Glutamatergic neuron (in vitro differentiated cells): ENCODE results near the gene FOXP2. TPM values are rescaled to one million over a fixed set of nuclear protein-coding genes. Genes with fewer than 3 reads are reported as not detected.

Experiments used
- DNase-seq: peaks from one replicate; pipeline ENCODE4 v3.0.0; 2022
- H3K27ac Mint-ChIP-seq: one replicate; pipeline ENCODE4 v1.8.0; 2020; ENCODE audit warnings: mild to moderate bottlenecking, mixed read lengths, inconsistent platforms; ENCODE audit not compliant: unreplicated experiment
- H3K27me3 Mint-ChIP-seq: one replicate; pipeline ENCODE4 v1.8.0; 2020; ENCODE audit warnings: mild to moderate bottlenecking, moderate library complexity, mixed read lengths, inconsistent platforms; ENCODE audit not compliant: unreplicated experiment
- H3K36me3 Mint-ChIP-seq: one replicate; pipeline ENCODE4 v1.8.0; 2020; ENCODE audit warnings: mild to moderate bottlenecking, mixed read lengths, inconsistent platforms; ENCODE audit not compliant: unreplicated experiment
- H3K4me1 Mint-ChIP-seq: one replicate; pipeline ENCODE4 v1.8.0; 2020; ENCODE audit warnings: mild to moderate bottlenecking, low read depth, mixed read lengths, inconsistent platforms; ENCODE audit not compliant: unreplicated experiment
- H3K4me3 Mint-ChIP-seq: one replicate; pipeline ENCODE4 v1.8.0; 2020; ENCODE audit warnings: mild to moderate bottlenecking, mixed read lengths, inconsistent platforms; ENCODE audit not compliant: unreplicated experiment
- H3K9me3 Mint-ChIP-seq: one replicate; pipeline ENCODE4 v1.8.0; 2020; ENCODE audit warnings: mild to moderate bottlenecking, moderate library complexity, mixed read lengths, inconsistent platforms; ENCODE audit not compliant: unreplicated experiment
- CTCF ChIP-seq: fragments of 200-600 bp; sonication (generic); IDR thresholded peaks from one replicate; pipeline ENCODE4 v1.5.0; 2021; ENCODE audit not compliant: partially characterized antibody, unreplicated experiment
- total RNA-seq: library from RNA; stranded (reverse); fragmentation: NEBNext Ultra II Directional; extraction: Animal tissue kit (Norgen Biotek cat#: 25700); gene quantifications from one replicate; pipeline ENCODE4 v1.2.1, GENCODE V29; 2021; ENCODE audit not compliant: unreplicated experiment

The FOXP2 gene
- total RNA-seq, 1 donor from 2014 or later = 72.1 TPM

DNA sequence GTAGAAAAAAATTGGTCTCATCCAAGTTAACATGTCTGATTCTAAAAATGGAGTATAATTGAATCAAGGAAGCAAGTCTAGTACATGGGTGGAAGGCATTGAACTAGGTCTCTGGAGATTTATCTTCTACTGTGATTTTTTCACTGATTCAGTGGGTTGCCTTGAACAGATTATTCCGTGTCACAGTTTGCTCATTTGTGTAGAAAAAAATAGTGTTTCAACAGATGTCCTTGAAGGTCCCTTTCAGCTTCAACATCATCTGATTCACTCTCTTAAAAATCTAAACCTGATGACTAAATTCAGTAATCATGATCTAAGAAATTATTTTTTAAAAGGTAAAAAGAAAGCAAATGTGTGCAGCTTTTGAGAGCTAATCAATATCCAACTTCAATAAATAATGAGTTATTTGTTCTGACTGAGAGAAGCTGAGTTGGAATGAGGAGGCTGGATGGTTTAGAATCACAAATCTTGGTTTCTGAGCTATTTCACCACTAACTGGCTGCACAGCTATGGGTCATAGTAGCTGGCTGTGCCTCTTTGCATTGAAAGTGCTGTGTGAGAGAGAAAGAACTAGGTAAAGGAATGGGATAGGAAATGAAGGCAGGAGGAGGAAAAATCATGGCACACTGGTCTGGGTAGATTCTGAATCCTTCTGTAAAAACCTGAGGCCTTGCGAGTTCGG is 285.8 kb downstream of the FOXP2 start:
- H3K27me3 Mint-ChIP-seq = no peaks in the 10 kb centered on the region
- H3K27ac Mint-ChIP-seq = no peak overlapping the region
- H3K4me1 Mint-ChIP-seq = no peaks in the 10 kb centered on the region
- no peaks in the 10 kb centered on the region for H3K36me3 Mint-ChIP-seq
- TF ChIP-seq CTCF = no peak
- H3K9me3 Mint-ChIP-seq = no peaks in the 10 kb centered on the region
- no peak overlapping the region for H3K4me3 Mint-ChIP-seq
- DNase-seq = no peak

GRCh38 chr7:114703677-114704076 is 289.1 kb downstream of the FOXP2 start:
- Mint-ChIP-seq H3K27ac (no peak overlapping the region), H3K4me3 (no peak overlapping the region), H3K27me3 (no peaks in the 10 kb centered on the region), H3K36me3 (no peaks in the 10 kb centered on the region), H3K4me1 (no peaks in the 10 kb centered on the region), H3K9me3 (no peaks in the 10 kb centered on the region)
- DNase-seq = no peak
- TF ChIP-seq CTCF = no peak

- H3K9me3 Mint-ChIP-seq = no peaks in the 10 kb centered on the region
- no peaks in the 10 kb centered on the region for H3K27me3 Mint-ChIP-seq
- H3K4me1 Mint-ChIP-seq = no peaks in the 10 kb centered on the region
- no peak overlapping the region for H3K27ac Mint-ChIP-seq
- no peak for DNase-seq
- no peaks in the 10 kb centered on the region for H3K36me3 Mint-ChIP-seq
- TF ChIP-seq CTCF = no peak
- H3K4me3 Mint-ChIP-seq = no peak overlapping the region
Observed at GRCh38 chr7:114708646-114709045, 294.0 kb downstream of the FOXP2 start.

DNA sequence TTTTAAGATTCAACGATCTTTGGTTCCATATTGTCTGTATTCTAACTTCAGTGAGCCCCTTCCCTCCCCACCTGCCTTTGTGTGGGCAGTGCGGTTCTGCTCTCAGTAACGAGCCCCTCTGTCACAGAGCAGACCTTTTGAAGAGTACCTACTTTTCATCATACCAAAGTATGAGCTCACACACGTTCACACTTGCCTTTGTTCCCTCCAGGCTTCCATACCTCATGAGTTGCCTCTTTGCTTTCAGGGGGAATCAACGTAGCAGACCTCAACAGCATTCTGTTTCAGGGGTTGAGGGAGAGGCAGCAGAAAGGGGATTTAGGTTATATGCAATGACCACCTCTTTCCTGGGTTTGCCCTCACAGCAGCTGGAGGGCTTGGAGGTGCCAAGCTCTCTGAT is 295.9 kb downstream of the FOXP2 start:
- Mint-ChIP-seq H3K27ac (no peak overlapping the region), H3K36me3 (no peaks in the 10 kb centered on the region)
- no peak for TF ChIP-seq CTCF

GRCh38 chr7:114711241-114711640 is 296.6 kb downstream of the FOXP2 start:
- Mint-ChIP-seq H3K4me3 (no peak overlapping the region), H3K9me3 (no peaks in the 10 kb centered on the region), H3K36me3 (no peaks in the 10 kb centered on the region), H3K4me1 (no peaks in the 10 kb centered on the region), H3K27ac (no peak overlapping the region), H3K27me3 (no peaks in the 10 kb centered on the region)
- no peak for DNase-seq
- TF ChIP-seq CTCF = no peak

More for the DNA sequence above, 295.9 kb downstream of the FOXP2 start:
- H3K4me3 Mint-ChIP-seq = no peak overlapping the region
- no peak for DNase-seq
- no peaks in the 10 kb centered on the region for H3K9me3 Mint-ChIP-seq
- H3K4me1 Mint-ChIP-seq = no peaks in the 10 kb centered on the region
- no peaks in the 10 kb centered on the region for H3K27me3 Mint-ChIP-seq
